NK-92 treated with Interleukin-12 subunit alpha and Interleukin-12 subunit beta, amount 100 ng/mL, for 24 hours (cell line): ENCODE measurements around the gene VSIR.

ENCODE experiments used
- DNase-seq: peaks from one replicate; lab custom pipeline; 2025; lab: John Stamatoyannopoulos, UW

VSIR gene

GRCh38 chr10:71747039-71747531, 26.2 kb downstream of the VSIR start:
- DNase-seq = no peak

DNA sequence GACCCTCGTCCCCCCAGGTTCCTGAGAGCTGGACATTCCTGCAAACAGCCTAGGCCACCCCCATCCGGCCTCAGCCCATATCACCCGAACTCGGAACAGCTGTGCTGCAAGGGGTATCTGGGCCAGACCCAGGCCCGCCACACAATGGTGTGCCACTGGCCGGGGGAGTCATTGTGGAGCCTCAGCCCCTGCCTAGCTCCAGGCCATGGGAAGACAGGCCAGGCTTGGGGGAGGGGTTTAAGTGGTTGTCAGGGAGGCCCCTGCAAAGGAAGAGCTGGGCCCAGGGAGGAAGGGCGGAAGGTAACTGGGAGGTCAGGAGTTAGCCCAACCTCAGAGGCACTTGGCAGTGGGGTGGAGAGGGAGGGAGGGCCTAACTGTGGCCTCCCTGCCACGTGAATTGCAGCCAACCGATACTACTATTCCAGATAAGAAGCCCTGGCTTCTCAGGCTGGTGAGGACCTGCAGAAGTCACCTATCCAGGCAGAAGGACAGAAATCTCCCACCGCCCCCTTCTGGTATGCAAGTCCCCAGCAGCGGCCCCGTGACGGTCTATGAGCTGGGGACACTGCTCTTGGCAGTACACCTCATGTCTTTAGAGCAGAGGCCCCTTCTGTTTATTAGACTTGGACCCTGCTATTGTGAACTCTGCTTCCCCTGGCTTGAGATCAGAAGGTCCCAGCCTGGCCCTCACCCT, 26.8 kb downstream of the VSIR start:
- DNase-seq = no peak

DNA sequence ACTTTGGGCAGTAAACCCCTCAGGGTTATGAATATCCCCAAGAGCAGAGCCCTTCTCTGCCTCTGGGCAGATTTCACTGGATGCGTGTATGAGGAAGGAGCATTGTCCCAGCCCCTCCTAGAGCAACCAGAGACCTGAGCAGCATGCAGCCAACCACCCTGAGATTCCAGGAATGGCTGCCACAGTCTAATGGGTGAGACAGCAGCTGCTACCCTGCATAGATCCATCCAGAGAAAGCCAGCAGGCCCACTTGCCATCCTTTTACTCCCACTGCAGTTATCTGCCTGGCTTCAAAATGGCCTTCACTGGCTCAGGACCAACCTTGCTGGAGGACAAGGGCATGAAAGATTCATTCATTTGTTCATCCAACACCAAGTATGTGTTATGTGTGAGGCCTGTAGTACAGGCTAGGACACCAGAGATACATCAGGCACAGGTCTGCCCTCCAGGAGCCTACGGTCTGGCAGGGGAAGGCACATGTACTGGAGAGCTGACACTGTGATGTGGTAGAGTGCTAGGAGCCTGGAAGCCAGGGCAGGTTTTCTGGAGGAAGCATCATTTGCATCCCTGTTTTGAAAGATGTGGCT, 27.6 kb downstream of the VSIR start:
- no peak for DNase-seq

DNA sequence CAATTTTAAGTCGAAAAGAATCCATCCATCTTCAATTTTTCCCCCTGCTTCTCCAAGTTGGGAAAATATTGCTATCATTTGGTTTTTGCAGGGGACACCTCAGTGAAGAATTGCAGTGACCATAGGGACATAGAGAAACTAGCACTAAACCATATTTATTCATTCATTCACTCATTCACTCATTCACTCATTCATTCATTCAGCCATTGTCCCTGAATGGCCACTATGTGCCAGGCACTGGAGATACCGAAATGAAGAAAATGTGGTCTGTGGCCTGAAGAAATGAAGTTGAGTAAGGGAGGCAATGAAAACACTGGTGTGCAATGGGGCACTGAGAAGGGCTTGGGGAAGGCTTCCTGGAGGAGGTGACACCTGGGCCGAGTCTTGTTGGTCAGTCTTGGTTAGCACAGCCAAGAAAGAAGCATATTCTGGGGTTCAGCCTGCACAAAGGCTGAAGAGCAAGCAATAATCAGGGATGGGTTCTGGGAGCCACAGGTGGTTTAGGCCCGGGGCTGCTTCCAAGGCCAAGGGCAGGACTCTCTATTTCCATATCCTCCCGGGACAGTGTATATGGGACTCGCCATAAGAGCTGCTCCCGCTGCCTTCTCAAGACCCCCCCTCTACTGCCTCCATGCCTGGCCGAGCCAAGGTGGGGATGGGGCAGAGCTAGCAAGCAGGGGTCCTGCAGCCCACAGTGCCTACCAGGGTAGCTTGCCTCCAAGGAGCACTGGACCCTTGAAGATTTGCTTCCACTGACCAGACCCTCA, 28.2 kb downstream of the VSIR start:
- no peak for DNase-seq

GRCh38 chr10:71743866-71744265, 29.5 kb downstream of the VSIR start:
- DNase-seq = no peak

GRCh38 chr10:71743089-71743838, 30.1 kb downstream of the VSIR start:
- DNase-seq = no peak

DNA sequence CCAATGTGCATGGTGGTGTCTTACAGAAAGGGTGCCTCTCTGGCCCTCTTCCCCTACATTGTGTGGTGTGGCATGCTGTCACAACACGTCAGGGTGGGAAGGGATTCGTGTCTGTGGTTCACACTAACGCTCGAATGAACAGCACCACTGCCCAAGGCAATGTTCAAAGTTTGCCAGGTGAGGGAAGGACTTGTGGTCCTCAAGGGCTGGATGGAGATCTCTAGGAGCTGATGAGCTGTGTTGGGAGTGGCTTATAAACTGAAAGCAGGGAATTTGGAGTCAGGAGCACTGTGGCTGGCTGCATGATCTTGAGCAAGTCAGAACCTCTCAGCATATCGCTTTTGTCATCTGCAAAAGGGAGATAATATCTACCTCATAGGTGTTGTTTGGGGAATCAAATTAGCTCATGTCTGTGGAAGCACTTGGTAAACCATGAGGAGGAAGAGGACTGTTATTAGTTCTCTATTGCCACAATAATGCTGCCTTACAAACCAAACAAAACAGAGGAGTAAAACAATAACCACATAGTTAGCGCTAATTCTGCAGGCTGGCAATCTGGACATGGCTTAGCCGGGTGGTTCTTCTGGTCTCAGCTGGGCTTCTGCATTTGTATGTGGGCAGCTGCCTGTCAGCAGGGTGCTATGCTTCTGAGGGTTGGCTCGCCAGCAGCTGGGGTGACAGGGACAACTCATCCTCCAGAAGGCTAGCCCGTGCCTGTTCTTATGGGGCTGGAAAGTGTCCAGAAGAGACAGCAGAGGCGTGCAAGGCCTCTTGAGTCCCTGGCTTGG, 30.8 kb downstream of the VSIR start:
- DNase-seq = peak; percentile 29

GRCh38 chr10:71741671-71742070, 31.6 kb downstream of the VSIR start:
- no peak for DNase-seq

DNA sequence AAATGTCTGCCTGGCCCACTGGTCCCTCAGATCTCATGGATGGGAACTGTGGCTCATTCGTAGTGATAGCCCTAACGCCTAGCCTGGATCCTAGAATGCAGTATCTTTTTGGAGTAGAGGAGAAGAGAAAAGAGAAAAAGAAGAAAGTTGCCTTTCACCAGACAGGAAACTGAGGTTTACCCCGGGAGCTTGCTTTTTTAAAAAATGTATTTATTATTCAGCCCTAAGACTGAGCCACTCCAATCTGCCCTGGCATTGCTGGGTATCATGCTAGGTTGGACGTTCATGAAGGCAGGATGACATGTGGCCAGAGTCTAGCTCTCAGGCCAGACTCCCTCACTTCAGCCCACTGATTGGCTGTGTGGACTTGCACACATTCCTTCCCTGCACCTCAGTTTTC, 32.3 kb downstream of the VSIR start:
- no peak for DNase-seq

- no peak for DNase-seq
These were observed 33.2 kb downstream of the VSIR start for GRCh38 chr10:71740069-71740653.

- no peak for DNase-seq
These were observed 33.9 kb downstream of the VSIR start for GRCh38 chr10:71739358-71739900.

DNA sequence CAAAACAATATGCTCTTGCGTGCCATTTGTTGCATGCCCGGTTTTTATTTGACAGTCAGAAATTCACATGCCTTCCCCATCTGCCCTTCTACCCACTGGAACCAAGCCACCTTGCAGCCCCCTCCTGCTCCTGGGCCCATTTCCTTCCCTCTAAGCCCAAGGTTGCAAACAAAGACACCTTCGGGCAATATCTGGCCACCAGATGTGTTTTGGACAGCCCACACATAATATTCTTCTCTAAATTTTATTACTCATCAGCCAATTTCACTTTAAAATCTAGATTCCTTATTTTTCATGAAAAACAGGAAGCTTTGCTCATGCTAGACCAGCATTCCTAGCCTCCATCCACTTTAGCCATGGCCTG, 35.5 kb downstream of the VSIR start:
- DNase-seq = no peak

DNA sequence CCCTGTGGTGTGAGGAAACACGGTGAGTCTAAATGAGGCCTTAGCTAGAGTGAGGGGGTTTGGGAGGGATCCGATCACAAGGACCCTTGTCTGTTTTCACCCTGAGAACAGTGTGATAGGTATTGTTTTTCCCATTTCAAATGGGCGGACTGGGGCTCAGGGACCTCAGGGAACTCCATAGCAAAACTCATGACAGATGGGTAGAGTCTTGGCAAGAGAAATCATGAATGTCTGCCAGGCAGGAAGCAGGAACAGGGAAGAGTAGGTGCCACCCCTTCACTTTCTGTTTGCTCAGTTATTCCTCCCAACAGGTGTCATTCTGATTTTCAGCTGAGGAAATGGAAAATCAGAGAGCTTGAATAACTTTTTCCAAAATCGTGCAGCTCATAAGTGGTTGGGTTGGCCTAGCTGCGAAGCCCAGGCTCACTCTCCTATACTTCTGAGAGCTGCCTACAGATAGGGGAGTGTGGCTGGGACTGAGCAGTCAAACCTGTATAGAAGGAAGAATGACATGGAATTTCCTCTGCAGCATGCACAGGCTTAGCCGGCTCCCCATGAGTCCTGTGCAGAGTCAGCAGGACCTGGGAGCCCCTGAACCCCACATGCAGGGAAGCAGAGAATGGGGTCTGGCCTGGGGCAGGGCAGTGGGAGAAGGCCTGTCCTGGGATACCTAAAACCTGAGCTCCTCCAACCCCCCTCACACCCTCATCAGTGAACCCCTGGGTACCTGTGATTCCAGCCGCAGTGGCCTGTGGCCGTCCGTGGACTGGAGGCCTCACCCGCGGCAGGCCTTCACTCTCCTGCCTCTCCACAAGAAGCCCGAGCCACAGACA, 36.1 kb downstream of the VSIR start:
- no peak for DNase-seq

GRCh38 chr10:71736570-71736952, 36.8 kb downstream of the VSIR start:
- no peak for DNase-seq

GRCh38 chr10:71735709-71736569, 37.4 kb downstream of the VSIR start:
- no peak for DNase-seq

DNA sequence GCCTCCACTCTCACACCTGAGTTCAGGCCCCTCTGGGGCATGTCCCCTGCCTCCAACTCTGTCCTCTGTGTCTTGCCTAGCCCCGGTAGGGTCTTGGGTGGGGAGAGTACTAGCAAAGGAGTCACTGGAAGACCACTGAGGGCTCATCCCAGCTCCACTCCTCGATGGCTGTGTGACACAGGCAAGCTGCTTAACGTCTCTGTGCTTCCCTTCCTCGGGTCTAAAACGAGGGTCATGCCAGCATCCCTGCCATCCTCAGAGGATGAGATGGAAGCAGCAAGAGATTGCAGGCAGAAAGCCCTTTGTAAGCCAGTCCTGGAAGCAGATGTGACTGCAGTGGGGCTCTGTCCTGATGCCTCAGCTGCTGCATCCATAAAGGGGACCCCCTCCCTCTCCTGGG, 38.5 kb downstream of the VSIR start:
- DNase-seq = no peak

GRCh38 chr10:71731791-71732190, 41.5 kb downstream of the VSIR start:
- no peak for DNase-seq

DNA sequence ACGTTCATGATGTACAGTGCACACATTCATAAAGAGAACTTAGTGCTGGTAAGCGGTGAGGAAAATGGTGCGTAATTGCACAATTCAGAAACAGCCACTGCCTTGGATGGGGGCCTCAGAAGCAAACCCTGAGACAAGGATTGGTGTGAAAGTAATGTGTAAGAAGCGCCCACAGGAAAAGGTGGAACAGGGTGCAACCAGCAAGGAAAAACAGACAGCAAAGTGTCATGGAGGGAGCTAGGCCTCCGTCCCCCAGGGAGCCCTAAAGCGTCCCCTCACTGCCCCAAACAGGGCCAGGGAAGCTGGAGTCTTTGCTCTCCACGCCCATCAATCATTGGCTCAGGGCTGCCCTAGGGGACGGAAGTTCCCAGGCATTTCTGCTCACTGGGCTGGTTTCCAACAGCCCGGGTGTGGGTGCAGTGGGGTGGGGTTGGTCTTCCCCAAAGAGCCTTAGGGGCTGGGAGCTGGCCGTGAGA, 44.1 kb downstream of the VSIR start:
- DNase-seq = no peak
